ENCODE measurements around the gene NPAT. TPM values are rescaled to one million over a fixed set of nuclear protein-coding genes. Genes with fewer than 3 reads are reported as not detected.

The NPAT gene
- total RNA-seq, 2 donors from 2014 or later = 21.8 to 23.8 TPM

GRCh38 chr11:108246885-108247284, 24.4 kb upstream of the NPAT start:
- no peaks in the 10 kb centered on the region for H3K4me1 Mint-ChIP-seq
- H3K36me3 Mint-ChIP-seq (ENCODE audit: low read depth) = peaks cover 45% of the 10 kb centered on the region
- Histone ChIP-seq H3K36me3 (ENCODE audit: control insufficient read depth, insufficient read depth, low read length) (peaks cover 48% of the 10 kb centered on the region), H3K4me3 (ENCODE audit: low read length) (no peak overlapping the region), H3K27ac (ENCODE audit: low read depth, low read length) (no peak overlapping the region), H3K9ac (ENCODE audit: extremely low read depth, low read length, poor library complexity, severe bottlenecking) (no peak overlapping the region), H3K4me1 (ENCODE audit: control insufficient read depth, insufficient read depth, low read length) (no peaks in the 10 kb centered on the region), H3K27me3 (ENCODE audit: control insufficient read depth, insufficient read depth, low read length, poor library complexity, severe bottlenecking) (no peaks in the 10 kb centered on the region), H3K9me3 (ENCODE audit: control insufficient read depth, low read length) (no peaks in the 10 kb centered on the region)
- H3K27me3 Mint-ChIP-seq (ENCODE audit: insufficient read depth) = no peaks in the 10 kb centered on the region
- 91 to 100% methylated on average over 2 of the region's 2 CpGs for WGBS, 2 experiments (ENCODE audit: insufficient coverage in 1 of 2, insufficient read length in 1 of 2)
- no peak for TF ChIP-seq CTCF (conservative IDR thresholded peaks at IDR 0.05)
- H3K9me3 Mint-ChIP-seq = no peaks in the 10 kb centered on the region
- no peak overlapping the region for H3K27ac Mint-ChIP-seq
- no peak overlapping the region for H3K4me3 Mint-ChIP-seq
- DNase-seq = no peak

DNA sequence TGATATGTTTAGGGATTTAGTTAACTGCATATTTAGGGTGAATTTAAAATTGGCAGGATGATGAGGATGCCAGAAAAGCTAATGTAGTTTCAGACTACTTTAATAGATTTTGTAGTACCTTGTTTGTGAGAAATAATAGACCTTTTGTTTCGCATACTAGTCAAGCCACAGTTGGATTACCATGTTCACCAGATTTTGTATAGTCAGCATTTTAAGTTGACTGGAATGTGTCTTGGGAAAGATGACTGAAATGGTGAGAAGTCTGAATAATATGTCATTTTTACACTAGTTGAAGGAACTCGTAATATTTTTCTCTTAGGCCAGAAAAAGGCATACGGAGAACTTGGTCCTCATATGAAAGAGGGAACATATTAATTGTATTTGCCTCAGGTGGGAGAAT, 23.9 kb upstream of the NPAT start:
- Mint-ChIP-seq H3K27me3 (ENCODE audit: insufficient read depth) (no peaks in the 10 kb centered on the region), H3K36me3 (ENCODE audit: low read depth) (peaks cover 42% of the 10 kb centered on the region), H3K4me3 (no peak overlapping the region), H3K9me3 (no peaks in the 10 kb centered on the region), H3K27ac (no peak overlapping the region), H3K4me1 (no peaks in the 10 kb centered on the region)
- Histone ChIP-seq H3K9me3 (ENCODE audit: control insufficient read depth, low read length) (no peaks in the 10 kb centered on the region), H3K4me1 (ENCODE audit: control insufficient read depth, insufficient read depth, low read length) (no peaks in the 10 kb centered on the region), H3K27me3 (ENCODE audit: control insufficient read depth, insufficient read depth, low read length, poor library complexity, severe bottlenecking) (no peaks in the 10 kb centered on the region), H3K4me3 (ENCODE audit: low read length) (no peak overlapping the region), H3K9ac (ENCODE audit: extremely low read depth, low read length, poor library complexity, severe bottlenecking) (no peak overlapping the region), H3K27ac (ENCODE audit: low read depth, low read length) (no peak overlapping the region), H3K36me3 (ENCODE audit: control insufficient read depth, insufficient read depth, low read length) (peaks cover 44% of the 10 kb centered on the region)
- no peak for TF ChIP-seq CTCF (conservative IDR thresholded peaks at IDR 0.05)
- 83 to 88% methylated on average over 3 of the region's 3 CpGs for WGBS, 2 experiments (ENCODE audit: insufficient coverage in 1 of 2, insufficient read length in 1 of 2)
- DNase-seq = no peak

- TF ChIP-seq CTCF (conservative IDR thresholded peaks at IDR 0.05) = no peak
- Histone ChIP-seq H3K36me3 (ENCODE audit: control insufficient read depth, insufficient read depth, low read length) (peaks cover 30% of the 10 kb centered on the region), H3K9me3 (ENCODE audit: control insufficient read depth, low read length) (no peaks in the 10 kb centered on the region), H3K4me3 (ENCODE audit: low read length) (no peak overlapping the region), H3K27ac (ENCODE audit: low read depth, low read length) (no peak overlapping the region), H3K4me1 (ENCODE audit: control insufficient read depth, insufficient read depth, low read length) (no peaks in the 10 kb centered on the region), H3K9ac (ENCODE audit: extremely low read depth, low read length, poor library complexity, severe bottlenecking) (no peak overlapping the region), H3K27me3 (ENCODE audit: control insufficient read depth, insufficient read depth, low read length, poor library complexity, severe bottlenecking) (no peaks in the 10 kb centered on the region)
- no peak for DNase-seq
- H3K27me3 Mint-ChIP-seq (ENCODE audit: insufficient read depth) = no peaks in the 10 kb centered on the region
- peaks cover 32% of the 10 kb centered on the region for H3K36me3 Mint-ChIP-seq (ENCODE audit: low read depth)
- H3K4me1 Mint-ChIP-seq = no peaks in the 10 kb centered on the region
- H3K9me3 Mint-ChIP-seq = no peaks in the 10 kb centered on the region
- no peak overlapping the region for H3K27ac Mint-ChIP-seq
- H3K4me3 Mint-ChIP-seq = no peak overlapping the region
- WGBS, 2 experiments (ENCODE audit: insufficient coverage in 1 of 2, insufficient read length in 1 of 2) = 88% methylated on average over 2 of the region's 2 CpGs; no CpG with 5 or more reads in 1 of the 2 experiments
Observed at GRCh38 chr11:108242422-108242821, 20.0 kb upstream of the NPAT start.
